ENCODE measurements around the gene S100A16.

S100A16 gene

DNA sequence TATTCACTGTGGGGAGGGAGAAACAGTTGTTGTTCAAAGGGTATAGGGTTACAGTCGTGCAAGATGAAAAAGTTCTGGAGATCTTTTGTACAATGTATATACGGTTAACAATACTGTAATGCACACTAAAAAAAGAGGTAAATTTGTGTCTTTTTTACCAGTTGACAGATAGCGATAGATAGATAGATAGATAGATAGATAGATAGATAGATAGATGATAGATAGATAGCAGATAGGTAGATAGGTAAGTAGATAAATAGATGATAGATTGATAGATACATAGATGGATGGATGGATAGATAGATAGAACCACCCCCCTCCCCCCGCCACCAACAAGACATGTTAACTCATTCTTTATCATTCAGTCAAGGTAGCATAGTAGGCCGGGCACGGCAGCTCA, 10.2 kb downstream of the S100A16 start:
- no peak for DNase-seq (ENCODE audit: low read depth)
- TF ChIP-seq, protein P1, sequence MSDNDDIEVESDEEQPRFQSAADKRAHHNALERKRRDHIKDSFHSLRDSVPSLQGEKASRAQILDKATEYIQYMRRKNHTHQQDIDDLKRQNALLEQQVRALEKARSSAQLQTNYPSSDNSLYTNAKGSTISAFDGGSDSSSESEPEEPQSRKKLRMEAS (IDR thresholded peaks at IDR 0.05; ENCODE audit: low read depth, low read length) = no peak
- TF ChIP-seq, protein P2, sequence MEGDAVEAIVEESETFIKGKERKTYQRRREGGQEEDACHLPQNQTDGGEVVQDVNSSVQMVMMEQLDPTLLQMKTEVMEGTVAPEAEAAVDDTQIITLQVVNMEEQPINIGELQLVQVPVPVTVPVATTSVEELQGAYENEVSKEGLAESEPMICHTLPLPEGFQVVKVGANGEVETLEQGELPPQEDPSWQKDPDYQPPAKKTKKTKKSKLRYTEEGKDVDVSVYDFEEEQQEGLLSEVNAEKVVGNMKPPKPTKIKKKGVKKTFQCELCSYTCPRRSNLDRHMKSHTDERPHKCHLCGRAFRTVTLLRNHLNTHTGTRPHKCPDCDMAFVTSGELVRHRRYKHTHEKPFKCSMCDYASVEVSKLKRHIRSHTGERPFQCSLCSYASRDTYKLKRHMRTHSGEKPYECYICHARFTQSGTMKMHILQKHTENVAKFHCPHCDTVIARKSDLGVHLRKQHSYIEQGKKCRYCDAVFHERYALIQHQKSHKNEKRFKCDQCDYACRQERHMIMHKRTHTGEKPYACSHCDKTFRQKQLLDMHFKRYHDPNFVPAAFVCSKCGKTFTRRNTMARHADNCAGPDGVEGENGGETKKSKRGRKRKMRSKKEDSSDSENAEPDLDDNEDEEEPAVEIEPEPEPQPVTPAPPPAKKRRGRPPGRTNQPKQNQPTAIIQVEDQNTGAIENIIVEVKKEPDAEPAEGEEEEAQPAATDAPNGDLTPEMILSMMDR (IDR thresholded peaks at IDR 0.05; ENCODE audit: low read depth, low read length) = no peak
- TF ChIP-seq MYC (IDR thresholded peaks at IDR 0.05; ENCODE audit: low read depth, low read length) (no peak), POLR2A (IDR thresholded peaks at IDR 0.05; ENCODE audit: extremely low read depth, insufficient read length) (no peak)
- H3K4me3 ChIP-seq (ENCODE audit: low read depth, low read length) = no peak overlapping the region

DNA sequence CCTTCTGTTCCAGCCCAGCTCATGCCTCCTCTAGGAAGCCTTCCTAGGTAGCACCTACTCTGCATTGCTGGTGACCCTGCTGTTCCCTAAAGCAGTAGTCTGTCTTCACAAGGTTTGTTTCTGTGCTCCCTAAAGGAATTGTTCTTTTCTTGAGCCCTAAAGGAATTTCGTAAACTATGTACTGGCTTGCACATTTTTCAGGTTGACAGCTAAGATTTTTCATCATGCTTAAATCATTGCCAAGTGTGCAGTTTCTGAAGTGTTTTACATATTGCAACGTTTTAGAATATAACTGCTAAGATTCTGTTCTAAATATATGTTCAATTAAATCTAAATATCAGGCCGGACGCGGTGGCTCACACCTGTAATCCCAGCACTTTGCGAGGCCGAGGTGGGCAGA, 13.1 kb downstream of the S100A16 start:
- no peak overlapping the region for H3K4me3 ChIP-seq (ENCODE audit: low read depth, low read length)
- DNase-seq (ENCODE audit: low read depth) = no peak
- TF ChIP-seq, protein P1 (IDR thresholded peaks at IDR 0.05; ENCODE audit: low read depth, low read length) = no peak
- no peak for TF ChIP-seq POLR2A (IDR thresholded peaks at IDR 0.05; ENCODE audit: extremely low read depth, insufficient read length)
- no peak for TF ChIP-seq MYC (IDR thresholded peaks at IDR 0.05; ENCODE audit: low read depth, low read length)
- TF ChIP-seq, protein P2 (IDR thresholded peaks at IDR 0.05; ENCODE audit: low read depth, low read length) = no peak

DNA sequence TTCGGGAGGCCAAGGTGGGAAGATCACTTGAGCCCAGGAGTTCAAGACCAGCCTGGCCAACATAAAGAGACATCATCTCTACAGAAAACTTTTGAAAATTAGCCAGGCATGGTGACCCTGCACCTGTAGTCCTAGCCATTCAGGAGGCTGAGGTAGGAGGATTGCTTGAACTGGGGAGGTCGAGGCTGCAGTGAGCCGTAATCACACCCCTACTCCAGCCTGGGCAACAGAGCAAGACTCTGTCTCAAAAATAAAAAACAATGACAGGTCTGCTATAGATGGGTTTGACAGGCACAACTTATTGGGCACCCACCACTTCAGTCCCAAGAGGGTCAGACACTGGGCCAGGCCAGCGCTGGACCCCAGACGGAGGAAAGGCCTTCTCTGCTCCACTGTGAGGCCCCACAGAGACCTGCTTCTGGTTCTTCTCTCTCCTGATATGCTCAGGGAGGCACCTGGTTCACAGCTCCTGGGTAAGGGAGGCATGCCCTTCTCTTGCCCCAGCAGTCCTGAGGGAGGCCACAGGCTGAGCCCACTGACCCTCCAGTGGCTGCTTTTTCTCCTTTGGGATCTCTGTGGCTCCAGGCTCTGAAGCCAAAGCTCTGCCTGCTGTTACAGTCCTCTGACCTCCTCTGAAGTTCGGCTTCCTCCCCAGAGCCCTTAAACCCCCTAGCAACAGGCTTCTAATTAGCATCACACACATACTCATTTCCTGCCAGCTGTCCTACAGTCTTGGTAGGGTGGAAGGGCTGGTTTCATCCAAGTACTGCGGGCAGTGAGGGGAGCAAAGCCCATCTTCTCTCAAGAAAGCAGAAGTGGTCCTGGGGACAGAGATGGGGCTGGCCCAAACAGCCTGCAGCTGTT, 14.4 kb downstream of the S100A16 start:
- H3K4me3 ChIP-seq (ENCODE audit: low read depth, low read length) = no peak overlapping the region
- DNase-seq (ENCODE audit: low read depth) = peak; percentile 97
- TF ChIP-seq, protein P2 (IDR thresholded peaks at IDR 0.05; ENCODE audit: low read depth, low read length) = no peak
- TF ChIP-seq, protein P1 (IDR thresholded peaks at IDR 0.05; ENCODE audit: low read depth, low read length) = 0 out of 2 replicates have a peak, but pooled peaks have one; percentile 3
- no peak for TF ChIP-seq POLR2A (IDR thresholded peaks at IDR 0.05; ENCODE audit: extremely low read depth, insufficient read length)

DNA sequence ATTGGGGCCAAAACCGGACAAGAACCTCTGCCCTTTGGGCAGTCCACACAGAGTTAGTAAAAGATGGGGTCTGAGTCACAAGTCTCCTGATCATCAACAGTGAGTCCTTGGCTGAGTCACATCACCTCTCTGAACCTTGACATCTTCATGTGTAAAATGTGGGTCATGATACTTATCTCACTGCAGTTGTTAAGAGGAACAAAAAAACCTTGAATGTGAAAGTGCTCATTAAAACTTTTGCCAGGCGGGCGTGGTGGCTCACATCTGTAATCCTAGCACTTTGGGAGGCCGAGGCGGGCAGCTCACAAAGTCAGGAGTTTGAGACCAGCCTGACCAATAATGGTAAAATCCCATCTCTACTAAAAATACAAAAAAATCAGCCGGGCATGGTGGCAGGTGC, 15.7 kb downstream of the S100A16 start:
- DNase-seq (ENCODE audit: low read depth) = peak; percentile 45
- no peak overlapping the region for H3K4me3 ChIP-seq (ENCODE audit: low read depth, low read length)
- TF ChIP-seq POLR2A (IDR thresholded peaks at IDR 0.05; ENCODE audit: extremely low read depth, insufficient read length) = no peak
- TF ChIP-seq, protein P2 (IDR thresholded peaks at IDR 0.05; ENCODE audit: low read depth, low read length) = no peak
- TF ChIP-seq, protein P1 (IDR thresholded peaks at IDR 0.05; ENCODE audit: low read depth, low read length) = no peak
- no peak for TF ChIP-seq MYC (IDR thresholded peaks at IDR 0.05; ENCODE audit: low read depth, low read length)

DNA sequence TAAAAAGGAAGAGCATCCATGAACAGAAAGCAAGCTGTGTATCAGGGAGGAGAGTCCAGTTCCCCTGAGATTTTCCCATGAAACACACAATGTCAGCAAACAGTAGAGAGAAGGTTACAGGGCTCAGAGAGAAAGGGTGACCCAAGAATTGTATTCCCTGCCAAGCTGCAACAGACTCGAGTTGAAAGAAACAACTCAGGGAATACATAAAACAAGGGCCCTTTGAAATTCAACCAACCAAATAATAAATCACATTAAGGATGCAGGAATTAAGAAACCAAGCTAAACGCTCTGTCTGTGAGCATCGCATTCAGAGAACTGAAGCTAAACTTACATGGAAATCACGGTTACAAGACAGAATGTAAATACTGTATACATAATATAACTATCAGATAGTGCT, 20.2 kb downstream of the S100A16 start:
- TF ChIP-seq, protein P1 (IDR thresholded peaks at IDR 0.05; ENCODE audit: low read depth, low read length) = no peak
- TF ChIP-seq MYC (IDR thresholded peaks at IDR 0.05; ENCODE audit: low read depth, low read length) (no peak), POLR2A (IDR thresholded peaks at IDR 0.05; ENCODE audit: extremely low read depth, insufficient read length) (no peak)
- TF ChIP-seq, protein P2 (IDR thresholded peaks at IDR 0.05; ENCODE audit: low read depth, low read length) = no peak
- no peak for DNase-seq (ENCODE audit: low read depth)
- no peak overlapping the region for H3K4me3 ChIP-seq (ENCODE audit: low read depth, low read length)
